A673 (cell line): ENCODE data around the gene SORL1-AS1.
A peak's percentile ranks its signal among the peaks of the same experiment; 100 is the strongest.

Experiments used
- BruUV-seq: library from RNA; stranded (reverse); fragments of 400-500 nt; replicated peaks from 2 replicates; lab custom pipeline; 2021; lab: Mats Ljungman, UMichigan
- CTCF ChIA-PET: fragments of 300-600 bp; sonication (Branson Sonifier 250); formaldehyde crosslinking; loops from one replicate; lab custom pipeline; 2022; ENCODE audit warnings: antibody characterized with exemption; lab: Charles Lee
- POLR2A ChIA-PET: fragments of 300-600 bp; sonication (Branson Sonifier 250); formaldehyde crosslinking; loops from one replicate; lab custom pipeline; 2022; ENCODE audit warnings: antibody characterized with exemption; ENCODE audit not compliant: low non-redundant PET; lab: Charles Lee
- DNase-seq: peaks from one replicate; pipeline ENCODE4 v3.0.0-alpha.2; 2015; ENCODE audit warnings: low spot score
- H3K27ac ChIP-seq: fragments of 200-600 bp; sonication (generic); 2 replicates; pipeline ENCODE4 v1.5.1; 2016; ENCODE audit warnings: mixed run types, low read depth, mild to moderate bottlenecking, mixed read lengths, antibody characterized with exemption, low read length; ENCODE audit not compliant: poor library complexity, severe bottlenecking
- H3K27me3 ChIP-seq: fragments of 200-600 bp; sonication (generic); replicated peaks from 2 replicates; pipeline ENCODE4 v1.6.1; 2017; ENCODE audit warnings: mixed run types, low read depth, mild to moderate bottlenecking, mixed read lengths, antibody characterized with exemption, low read length; ENCODE audit not compliant: insufficient read depth, poor library complexity
- H3K36me3 ChIP-seq: fragments of 200-600 bp; sonication (generic); 2 replicates; pipeline ENCODE4 v1.6.1; 2016; ENCODE audit warnings: mixed run types, mild to moderate bottlenecking, mixed read lengths, antibody characterized with exemption, low read length; ENCODE audit not compliant: insufficient read depth, poor library complexity, severe bottlenecking
- H3K4me1 ChIP-seq: fragments of 200-600 bp; sonication (generic); 2 replicates; pipeline ENCODE4 v1.6.1; 2017; ENCODE audit warnings: mixed run types, mild to moderate bottlenecking, mixed read lengths, antibody characterized with exemption, low read length; ENCODE audit not compliant: insufficient read depth, poor library complexity, severe bottlenecking
- H3K4me3 ChIP-seq: fragments of 200-600 bp; sonication (generic); 2 replicates; pipeline ENCODE4 v1.5.1; 2016; ENCODE audit warnings: low read depth, mixed run types, mild to moderate bottlenecking, mixed read lengths, low read length; ENCODE audit not compliant: poor library complexity, severe bottlenecking
- H3K9me3 ChIP-seq: fragments of 200-600 bp; sonication (generic); 2 replicates; pipeline ENCODE4 v1.6.1; 2016; ENCODE audit warnings: mixed run types, low read depth, mild to moderate bottlenecking, mixed read lengths, antibody characterized with exemption, low read length; ENCODE audit not compliant: poor library complexity, severe bottlenecking
- EZH2 ChIP-seq: fragments of 200-600 bp; sonication (generic); IDR thresholded peaks from 2 replicates; pipeline ENCODE4 v1.6.1; 2017; ENCODE audit warnings: borderline replicate concordance, low read depth, mild to moderate bottlenecking, mixed read lengths, antibody characterized with exemption, low read length; ENCODE audit not compliant: poor library complexity, severe bottlenecking
- intact Hi-C: fragments of 100-400 bp; cut with micrococcal nuclease; formaldehyde crosslinking; loops from one replicate; pipeline ENCODE4 v1.10.0; 2022; ENCODE audit not compliant: unreplicated experiment
- TF ChIP-seq, protein P1 (sequence below): fragments of 300-800, 200-600 bp; sonication (generic); conservative IDR thresholded peaks from 2 replicates; pipeline ENCODE4 v1.5.1; 2017; ENCODE audit warnings: low read depth, mild to moderate bottlenecking, antibody characterized with exemption, low read length, moderate library complexity, mixed read lengths

The SORL1-AS1 gene

GRCh38 chr11:121429556-121429955 is 23.2 kb downstream of the SORL1-AS1 start:
- H3K9me3 ChIP-seq: no peaks in the 10 kb centered on the region
- peaks cover 37% of the 10 kb centered on the region for H3K27me3 ChIP-seq
- no peaks in the 10 kb centered on the region for H3K36me3 ChIP-seq
- no TSS peak for BruUV-seq
- DNase-seq: no peak
- no peak for TF ChIP-seq EZH2
- no peak overlapping the region for H3K27ac ChIP-seq
- H3K4me3 ChIP-seq: no peak overlapping the region
- CTCF ChIA-PET: no interaction called here
- intact Hi-C loops: no loop called here
- no peaks in the 10 kb centered on the region for H3K4me1 ChIP-seq
- POLR2A ChIA-PET: interaction anchor here (0.5 to 0.7 kb wide), 2 partner anchors 137 to 367 kb away, joined by 3 to 4 read pairs; partner anchors contain the start of gene SC5D

DNA sequence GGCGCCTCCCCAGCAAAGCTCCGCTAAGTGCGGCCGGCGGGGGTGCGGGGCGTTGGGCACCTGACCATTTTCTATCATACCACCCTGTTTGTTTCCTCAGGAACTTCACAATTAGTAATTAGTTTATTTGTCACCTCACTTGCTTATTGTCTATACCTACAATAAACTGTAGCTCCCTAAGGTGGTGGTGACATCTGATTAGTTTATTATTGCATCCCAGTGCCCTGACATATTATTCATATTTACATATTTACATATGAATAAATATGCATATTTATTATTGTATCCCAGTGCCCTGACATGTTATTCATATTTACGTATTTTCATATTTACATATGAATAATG is 25.4 kb downstream of the SORL1-AS1 start:
- no peaks in the 10 kb centered on the region for H3K4me1 ChIP-seq
- intact Hi-C loops: no loop called here
- no peak overlapping the region for H3K4me3 ChIP-seq
- TF ChIP-seq EZH2: no peak
- TF ChIP-seq, protein P1, sequence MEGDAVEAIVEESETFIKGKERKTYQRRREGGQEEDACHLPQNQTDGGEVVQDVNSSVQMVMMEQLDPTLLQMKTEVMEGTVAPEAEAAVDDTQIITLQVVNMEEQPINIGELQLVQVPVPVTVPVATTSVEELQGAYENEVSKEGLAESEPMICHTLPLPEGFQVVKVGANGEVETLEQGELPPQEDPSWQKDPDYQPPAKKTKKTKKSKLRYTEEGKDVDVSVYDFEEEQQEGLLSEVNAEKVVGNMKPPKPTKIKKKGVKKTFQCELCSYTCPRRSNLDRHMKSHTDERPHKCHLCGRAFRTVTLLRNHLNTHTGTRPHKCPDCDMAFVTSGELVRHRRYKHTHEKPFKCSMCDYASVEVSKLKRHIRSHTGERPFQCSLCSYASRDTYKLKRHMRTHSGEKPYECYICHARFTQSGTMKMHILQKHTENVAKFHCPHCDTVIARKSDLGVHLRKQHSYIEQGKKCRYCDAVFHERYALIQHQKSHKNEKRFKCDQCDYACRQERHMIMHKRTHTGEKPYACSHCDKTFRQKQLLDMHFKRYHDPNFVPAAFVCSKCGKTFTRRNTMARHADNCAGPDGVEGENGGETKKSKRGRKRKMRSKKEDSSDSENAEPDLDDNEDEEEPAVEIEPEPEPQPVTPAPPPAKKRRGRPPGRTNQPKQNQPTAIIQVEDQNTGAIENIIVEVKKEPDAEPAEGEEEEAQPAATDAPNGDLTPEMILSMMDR: no peak
- H3K27ac ChIP-seq: no peak overlapping the region
- ChIA-PET POLR2A (interaction anchor here (0.6 kb wide), 1 partner anchor 154 kb away, joined by 4 read pairs; no protein-coding TSS in a partner anchor), CTCF (no interaction called here)
- peaks cover 37% of the 10 kb centered on the region for H3K27me3 ChIP-seq
- no TSS peak for BruUV-seq
- no peaks in the 10 kb centered on the region for H3K36me3 ChIP-seq
- H3K9me3 ChIP-seq: no peaks in the 10 kb centered on the region
- DNase-seq: no peak

DNA sequence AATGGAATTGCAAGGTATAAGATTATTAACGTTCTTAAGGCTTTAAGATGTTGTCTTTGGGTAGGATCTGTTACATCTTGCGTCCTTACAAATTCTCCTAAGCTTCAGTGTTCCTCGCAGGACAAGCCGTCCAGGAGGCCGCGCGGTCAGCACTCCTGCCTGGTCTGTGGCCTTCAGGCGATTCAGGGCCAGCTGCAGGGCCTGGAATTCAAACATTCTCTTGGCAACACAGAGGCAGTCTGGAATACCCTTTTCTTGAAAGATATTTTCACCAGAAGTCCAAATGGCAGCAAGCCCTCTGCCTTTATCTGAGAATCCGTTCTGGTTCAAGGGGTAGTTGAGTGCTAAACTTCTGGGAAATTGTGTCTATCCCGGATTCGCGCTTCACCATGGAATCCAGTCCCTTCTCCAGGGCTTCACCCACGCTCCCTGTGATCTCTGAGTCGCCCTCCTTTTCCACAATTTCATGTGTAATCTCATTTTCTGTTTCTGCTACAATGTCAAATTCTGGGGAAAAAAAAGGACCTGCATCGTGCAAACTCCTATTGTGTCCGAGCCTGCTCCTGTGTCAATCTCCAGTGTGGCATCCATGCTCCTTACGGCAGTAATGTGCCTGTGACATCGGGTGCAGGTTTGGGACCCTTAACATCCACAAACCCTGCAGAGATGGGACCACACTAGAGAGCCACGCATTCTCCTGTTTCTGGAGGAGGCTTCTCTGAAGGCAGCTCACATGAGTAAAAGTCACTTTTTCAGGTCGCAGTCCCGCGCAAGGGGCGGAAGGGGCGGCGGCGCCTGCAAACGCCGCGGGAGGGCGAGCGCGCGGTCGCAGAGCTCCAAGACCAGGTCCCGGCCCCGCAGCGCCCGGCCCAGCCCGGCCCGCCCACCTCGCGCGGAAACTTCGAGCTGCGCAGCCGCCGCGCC is 26.0 kb downstream of the SORL1-AS1 start:
- DNase-seq: no peak
- H3K27ac ChIP-seq: no peak overlapping the region
- no peak overlapping the region for H3K4me3 ChIP-seq
- no peaks in the 10 kb centered on the region for H3K36me3 ChIP-seq
- H3K9me3 ChIP-seq: no peaks in the 10 kb centered on the region
- TF ChIP-seq EZH2: peak; percentile 44
- TF ChIP-seq, protein P1: no peak
- no peaks in the 10 kb centered on the region for H3K4me1 ChIP-seq
- no TSS peak for BruUV-seq
- intact Hi-C loops: no loop called here
- CTCF ChIA-PET: no interaction called here
- H3K27me3 ChIP-seq: peaks cover 37% of the 10 kb centered on the region
- POLR2A ChIA-PET: interaction anchor here (0.6 kb wide), 2 partner anchors 10 to 155 kb away, joined by 4 to 9 read pairs; no protein-coding TSS in a partner anchor
